Measurements from ENCODE around the gene SNX33.

GRCh38 chr15:75695634-75696310, 48.1 kb downstream of the SNX33 start:
- TF ChIP-seq POLR2A (IDR thresholded peaks at IDR 0.05): no peak
- TF ChIP-seq CTCF (IDR thresholded peaks at IDR 0.05): no peak

Measured in heart left ventricle (tissue), 13 donors.